PC-9 (cell line): Measurements from ENCODE around the gene FAM3B.

Experiments used
- CTCF ChIP-seq: fragments of 200-600 bp; sonication (generic); conservative IDR thresholded peaks from 2 replicates; pipeline ENCODE4 v1.6.1; 2017; ENCODE audit warnings: mixed run types, antibody characterized with exemption, mild to moderate bottlenecking, moderate library complexity
- EZH2 ChIP-seq: fragments of 200-600 bp; sonication (generic); IDR thresholded peaks from 2 replicates; pipeline ENCODE4 v1.8.0; 2017; ENCODE audit warnings: antibody characterized with exemption, low read depth

GRCh38 chr21:41328660-41329607 lies 12.3 kb downstream of the FAM3B start:
- TF ChIP-seq CTCF (no peak), EZH2 (no peak)
